Measurements from ENCODE around the gene HAGH. TPM values are rescaled to one million over a fixed set of nuclear protein-coding genes. Genes with fewer than 3 reads are reported as not detected.

The HAGH gene
- total and polyA plus RNA-seq, 10 of the 15 experiments (the other 5 are each of a cell fraction or from before 2014, with no cell fraction given) = 2.0 to 50.1 (median 22.4) TPM

- TF ChIP-seq BCL3 (IDR thresholded peaks at IDR 0.05; ENCODE audit: borderline replicate concordance, insufficient read depth, low read depth, low read length, poor library complexity, severe bottlenecking) = peak; percentile 6
- no peak for TF ChIP-seq IRF4 (IDR thresholded peaks at IDR 0.05; ENCODE audit: low read depth, low read length)
- TF ChIP-seq NR2F1 (conservative IDR thresholded peaks at IDR 0.05) = peak; percentile 78
- TF ChIP-seq CHD2 (IDR thresholded peaks at IDR 0.05; ENCODE audit: borderline replicate concordance, low read depth, low read length) = no peak
- TF ChIP-seq PKNOX1 (IDR thresholded peaks at IDR 0.05) = 0 out of 2 replicates have a peak, but pooled peaks have one; percentile 15
- peak; percentile 97 for TF ChIP-seq LARP7 (IDR thresholded peaks at IDR 0.05)
- peak; percentile 77 for TF ChIP-seq SMARCA5 (IDR thresholded peaks at IDR 0.05)
- TF ChIP-seq SPI1 (IDR thresholded peaks at IDR 0.05; ENCODE audit: borderline replicate concordance, insufficient read depth, low read depth, low read length) = peak; percentile 29; the same call in 1 of the 2 replicates
- peak; percentile 85; the same call in 1 of the 2 replicates for TF ChIP-seq GATAD2B (conservative IDR thresholded peaks at IDR 0.05; ENCODE audit: low read depth)
- 0 out of 6 replicates have a peak, but pooled peaks of 1 of the 3 experiments have one; percentile 4 for TF ChIP-seq CTCF (IDR thresholded peaks at IDR 0.05 in 2 of 3, conservative IDR thresholded peaks at IDR 0.05 in 1 of 3; ENCODE audit: control insufficient read depth in 2 of 3, extremely low read depth in 1 of 3, insufficient read depth in 1 of 3, low read depth in 3 of 3, low read length in 3 of 3)
- TF ChIP-seq NR2C1 (IDR thresholded peaks at IDR 0.05) = no peak
These were observed 44.7 kb downstream of the HAGH start (continued) for GRCh38 chr16:1781758-1782407.
